ENCODE measurements around the gene AQP11. TPM values are rescaled to one million over a fixed set of nuclear protein-coding genes. Genes with fewer than 3 reads are reported as not detected.

Gene AQP11
- polyA plus RNA-seq, 2 of the 4 experiments (the other 2 are of a cell fraction) = 2.3 to 2.6 TPM

GRCh38 chr11:77593883-77594282, 4.1 kb downstream of the AQP11 start:
- ATAC-seq = no peak
- ChIA-PET POLR2A (interaction anchor here (0.5 to 1.6 kb wide), 2 partner anchors 8 to 300 kb away, joined by 5 read pairs; no protein-coding TSS in a partner anchor), CTCF (interaction anchor here (1.0 to 1.4 kb wide), 2 partner anchors 9 to 45 kb away, joined by 3 to 5 read pairs; no protein-coding TSS in a partner anchor)
- no peak for DNase-seq (ENCODE audit: low read depth in 1 of 2, low spot score in 1 of 2)
- H3K9me3 ChIP-seq = no peaks in the 10 kb centered on the region
- FAIRE-seq = no peak
- no peak overlapping the region for H3K4me2 ChIP-seq
- TF ChIP-seq REST (IDR thresholded peaks at IDR 0.05) = no peak
- TF ChIP-seq MAFK (IDR thresholded peaks at IDR 0.05; ENCODE audit: partially characterized antibody) = no peak
- TF ChIP-seq HDAC2 (IDR thresholded peaks at IDR 0.05) = no peak
- TF ChIP-seq ELK1 (IDR thresholded peaks at IDR 0.05; ENCODE audit: low read depth, low read length) = no peak
- TF ChIP-seq SMC3 (IDR thresholded peaks at IDR 0.05) = no peak
- TF ChIP-seq ESRRA (IDR thresholded peaks at IDR 0.05; ENCODE audit: borderline replicate concordance, low read length) = no peak
- no peak for TF ChIP-seq RNF2 (IDR thresholded peaks at IDR 0.05; ENCODE audit: borderline replicate concordance, low read depth)
- no peak for TF ChIP-seq BHLHE40 (IDR thresholded peaks at IDR 0.05; ENCODE audit: low read depth, low read length)
- no peak for TF ChIP-seq TP53 (CRISPR knock-in tag; IDR thresholded peaks at IDR 0.05)
- no peak for TF ChIP-seq NPAS2 (CRISPR knock-in tag; IDR thresholded peaks at IDR 0.05; ENCODE audit: borderline replicate concordance)
- no peak for TF ChIP-seq CBX2 (IDR thresholded peaks at IDR 0.05; ENCODE audit: borderline replicate concordance, low read depth)
- TF ChIP-seq HEYL (CRISPR knock-in tag; IDR thresholded peaks at IDR 0.05) = no peak
- TF ChIP-seq FOXS1 (CRISPR knock-in tag; IDR thresholded peaks at IDR 0.05) = no peak
- H3K27ac ChIP-seq = no peak overlapping the region
- no peak overlapping the region for H3K4me3 ChIP-seq
- 0 out of 3 replicates have a peak, but pooled peaks cover 5% of the 10 kb centered on the region for H3K4me1 ChIP-seq

- CTCF ChIA-PET = no interaction called here
- Histone ChIP-seq H3K4me1 (peaks cover 9% of the 10 kb centered on the region), H3K9me3 (no peaks in the 10 kb centered on the region), H3K27ac (no peak overlapping the region), H3K4me2 (no peak overlapping the region), H3K4me3 (no peak overlapping the region)
- TF ChIP-seq ELK1 (IDR thresholded peaks at IDR 0.05; ENCODE audit: low read depth, low read length) (no peak), CTCF (IDR thresholded peaks at IDR 0.05) (no peak), POLR2A (IDR thresholded peaks at IDR 0.05; ENCODE audit: low read length) (no peak), ATOH8 (CRISPR knock-in tag; IDR thresholded peaks at IDR 0.05; ENCODE audit: low read depth) (no peak), ZFP36 (IDR thresholded peaks at IDR 0.05; ENCODE audit: borderline replicate concordance, partially characterized antibody) (no peak), HES2 (IDR thresholded peaks at IDR 0.05) (no peak), HMGXB4 (CRISPR knock-in tag; IDR thresholded peaks at IDR 0.05; ENCODE audit: borderline replicate concordance) (no peak), CBX2 (IDR thresholded peaks at IDR 0.05; ENCODE audit: borderline replicate concordance, low read depth) (no peak), PHF8 (IDR thresholded peaks at IDR 0.05; ENCODE audit: borderline replicate concordance, low read depth) (no peak), FOSL2 (IDR thresholded peaks at IDR 0.05) (no peak), FOSL2 (CRISPR knock-in tag; IDR thresholded peaks at IDR 0.05) (no peak)
- POLR2A ChIA-PET = no interaction called here
- FAIRE-seq (no peak), DNase-seq (ENCODE audit: low read depth in 1 of 2, low spot score in 1 of 2) (no peak), ATAC-seq (no peak)
- WGBS (ENCODE audit: missing lambda C conversion rate) = 89% methylated on average over 2 of the region's 2 CpGs
Measured at GRCh38 chr11:77596626-77597025, 6.9 kb downstream of the AQP11 start.
